HG02840 (cell line): ENCODE results near the gene UBAP1L.

Source experiments
- ATAC-seq: cut with Tn5 transposase; IDR thresholded peaks from one replicate; pipeline ENCODE4 v1.9.1; 2021; ENCODE audit warnings: mild to moderate bottlenecking, moderate library complexity, moderate number of reproducible peaks; ENCODE audit not compliant: unreplicated experiment, low FRiP score

The UBAP1L gene

DNA sequence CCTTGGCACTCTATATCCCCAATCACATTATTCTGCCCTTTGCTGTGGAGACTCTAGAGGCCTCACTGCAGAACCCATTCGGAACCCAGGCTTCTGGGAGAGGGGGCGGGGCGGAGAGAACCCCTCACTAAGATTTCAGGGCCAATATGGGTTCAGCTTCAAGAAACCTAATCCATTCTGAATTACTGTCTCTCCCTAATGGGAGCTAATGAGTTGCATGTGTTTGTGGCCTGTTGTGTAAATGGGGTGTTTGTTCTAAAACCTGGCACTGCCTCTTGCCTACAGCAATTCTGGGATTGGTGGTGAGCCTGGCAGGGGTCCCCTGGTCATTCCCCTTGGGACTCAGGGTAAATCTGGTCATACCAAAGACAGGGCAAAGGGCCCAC, 46.6 kb downstream of the UBAP1L start:
- no peak for ATAC-seq

DNA sequence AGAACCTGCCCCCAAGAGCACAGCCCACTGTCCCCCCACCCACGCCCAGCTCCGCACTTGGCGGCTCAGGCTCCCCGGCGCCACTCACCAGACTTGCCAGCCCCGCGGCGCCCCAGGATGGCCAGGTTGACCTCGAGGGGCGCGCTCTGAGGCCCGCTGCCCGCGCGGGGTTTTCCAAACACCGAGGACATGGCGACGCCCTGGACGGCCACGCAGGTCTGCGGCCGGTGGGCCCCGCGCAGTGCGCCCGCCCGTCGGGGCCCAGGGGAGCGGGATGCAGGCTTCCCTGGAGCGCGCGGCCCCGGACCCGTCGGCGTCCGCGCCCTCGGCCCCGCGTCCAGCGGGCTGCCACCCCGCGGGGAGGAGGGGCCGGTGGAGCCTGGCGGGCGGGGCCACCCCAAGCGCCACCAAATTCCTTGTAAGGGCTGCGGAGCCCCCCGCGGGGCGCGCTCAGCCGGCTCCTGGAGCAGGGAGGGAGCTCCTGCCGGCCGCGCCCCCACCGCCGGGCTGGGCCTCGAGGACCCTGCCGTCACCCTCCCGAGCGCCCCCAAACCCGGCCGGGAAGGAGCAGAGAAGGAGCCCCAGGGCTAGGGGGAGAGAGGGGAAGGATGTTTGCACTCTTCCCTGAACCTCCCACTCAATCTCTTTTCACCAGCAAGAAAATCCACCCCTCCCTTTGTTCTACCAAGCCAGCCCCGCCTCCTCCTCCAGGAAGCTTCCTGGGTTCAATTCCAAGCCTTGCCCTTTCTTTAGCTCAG, 47.2 kb downstream of the UBAP1L start, which contains the start of gene RASL12:
Gene RASL12, minus strand, starts transcription at position 347 of the 758 bp plus-strand sequence. Its CDS starts 156 bp downstream, at position 191.
- ATAC-seq = no peak

DNA sequence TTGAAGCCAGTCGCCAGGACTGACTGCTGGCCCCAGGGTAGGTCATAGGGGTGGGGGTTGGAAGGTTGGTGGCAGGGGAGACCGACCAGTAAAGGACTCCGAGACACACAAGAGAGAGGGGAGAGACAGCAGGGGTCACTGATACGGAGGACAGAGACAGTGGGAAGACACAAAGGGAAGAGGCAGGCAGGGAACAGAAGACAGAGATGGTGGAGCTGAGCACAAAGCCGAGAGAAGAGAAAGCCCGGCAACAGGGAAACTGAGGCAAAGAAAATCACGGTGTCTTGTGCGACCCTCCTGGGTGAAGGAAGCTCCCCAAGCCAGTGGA, 47.7 kb downstream of the UBAP1L start:
- ATAC-seq = no peak

GRCh38 chr15:65066635-65067316, 48.2 kb downstream of the UBAP1L start:
- ATAC-seq = no peak

DNA sequence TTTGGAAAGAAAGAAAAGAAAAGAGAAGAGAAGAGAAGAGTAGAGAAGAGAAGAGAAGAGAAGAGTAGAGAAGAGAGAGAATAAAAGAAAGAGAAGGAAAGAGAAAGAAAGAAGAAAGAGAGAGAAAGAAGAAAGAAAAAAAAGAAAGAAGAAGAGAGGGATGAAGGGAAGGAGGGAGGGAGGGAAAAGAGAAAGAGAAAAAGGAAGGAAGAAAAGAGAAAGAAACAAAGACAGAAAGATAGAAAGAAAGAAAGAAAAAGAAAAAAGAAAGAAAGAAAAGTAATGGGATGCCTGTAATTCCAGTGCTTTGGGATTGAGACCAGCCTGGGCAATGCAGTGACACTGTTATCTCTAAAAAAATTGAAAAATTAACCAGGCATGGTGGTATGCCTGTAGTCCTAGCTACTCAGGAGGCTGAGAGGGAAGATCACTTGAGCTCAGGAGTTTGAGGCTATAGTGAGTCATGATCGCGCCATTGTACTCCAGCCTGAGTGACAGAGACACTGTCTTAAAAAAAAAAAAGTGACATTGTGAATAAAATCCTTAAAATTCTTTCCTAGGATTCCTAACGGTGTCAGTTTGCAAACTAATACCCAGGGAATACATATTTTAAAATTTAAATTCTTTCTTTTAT, 48.9 kb downstream of the UBAP1L start:
- ATAC-seq = no peak

GRCh38 chr15:65062726-65063125, 52.3 kb downstream of the UBAP1L start:
- ATAC-seq = no peak

GRCh38 chr15:65062061-65062460, 52.9 kb downstream of the UBAP1L start:
- no peak for ATAC-seq

- ATAC-seq = no peak
Observed at GRCh38 chr15:65060641-65061397, 54.2 kb downstream of the UBAP1L start.

DNA sequence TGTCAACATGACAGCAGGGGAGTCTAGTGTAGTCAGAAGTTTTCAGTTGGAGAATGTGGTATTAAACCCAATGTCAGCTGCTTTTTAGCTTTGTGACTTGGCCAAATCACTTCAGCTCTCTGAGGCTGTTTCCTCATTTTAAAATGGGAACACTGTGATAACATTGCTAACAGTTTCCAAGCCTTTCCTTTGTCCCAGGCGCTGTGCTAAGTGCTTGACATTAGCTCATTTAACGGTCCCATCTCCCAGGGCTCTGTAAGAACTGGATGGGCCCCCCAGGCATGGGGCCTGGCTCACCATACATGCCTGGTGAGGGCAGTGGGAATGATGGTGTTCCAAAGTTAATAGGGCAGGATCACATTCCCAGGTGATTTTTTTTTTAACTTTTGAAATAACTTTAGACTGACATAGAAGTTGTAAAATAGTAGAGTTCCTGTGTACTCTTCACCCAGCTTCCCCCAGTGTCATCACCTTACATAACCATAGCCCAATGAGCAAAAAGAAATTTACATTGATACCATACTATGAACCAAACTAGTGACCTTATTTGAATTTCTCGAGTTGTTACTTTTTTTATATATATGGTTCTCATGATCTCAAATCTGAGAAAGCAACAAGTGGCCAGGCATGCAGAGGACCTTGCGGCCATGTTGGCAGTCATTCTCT, 54.9 kb downstream of the UBAP1L start:
- no peak for ATAC-seq

DNA sequence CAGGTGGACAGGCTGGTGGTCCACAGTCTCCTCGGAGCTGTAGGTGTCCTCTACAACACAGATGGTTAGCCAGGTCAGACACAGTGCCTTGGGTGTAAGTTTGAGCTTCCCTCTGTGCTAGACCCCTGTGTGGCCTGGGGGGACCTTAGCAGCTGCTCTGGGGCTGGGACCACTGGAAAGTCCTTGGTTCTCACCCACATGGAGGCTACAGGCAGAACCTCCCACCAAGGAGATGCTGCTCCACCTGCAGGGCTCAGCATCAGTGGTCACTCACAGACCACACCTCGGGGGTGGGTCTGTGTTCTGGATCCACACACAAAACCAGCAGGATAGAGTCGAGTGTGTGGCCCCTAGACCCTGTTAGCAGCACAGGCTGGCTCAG, 55.6 kb downstream of the UBAP1L start:
- ATAC-seq = no peak

- ATAC-seq = no peak
Observed at GRCh38 chr15:65058394-65059368, 56.3 kb downstream of the UBAP1L start.

DNA sequence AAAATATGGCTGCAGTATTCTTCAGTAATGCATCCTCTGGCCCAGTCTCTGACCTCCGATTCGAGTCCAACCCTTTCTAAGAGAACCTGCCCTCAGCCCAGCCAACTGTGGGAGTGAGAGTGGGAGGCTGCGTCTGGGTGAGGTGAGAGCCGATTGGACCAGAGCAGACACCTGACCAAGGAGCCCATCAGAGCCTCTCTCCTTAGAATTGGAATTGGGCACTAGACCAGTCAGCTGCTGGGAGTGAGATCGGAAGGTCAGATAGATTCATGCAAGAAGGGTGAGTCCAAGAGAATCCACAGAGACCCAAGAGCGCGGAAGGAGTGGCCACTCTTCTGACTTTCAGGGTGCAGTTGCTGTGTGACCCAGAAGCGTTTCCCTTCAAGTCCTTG, 57.5 kb downstream of the UBAP1L start:
- no peak for ATAC-seq

- no peak for ATAC-seq
Observed at GRCh38 chr15:65056868-65057548, 58.0 kb downstream of the UBAP1L start.

DNA sequence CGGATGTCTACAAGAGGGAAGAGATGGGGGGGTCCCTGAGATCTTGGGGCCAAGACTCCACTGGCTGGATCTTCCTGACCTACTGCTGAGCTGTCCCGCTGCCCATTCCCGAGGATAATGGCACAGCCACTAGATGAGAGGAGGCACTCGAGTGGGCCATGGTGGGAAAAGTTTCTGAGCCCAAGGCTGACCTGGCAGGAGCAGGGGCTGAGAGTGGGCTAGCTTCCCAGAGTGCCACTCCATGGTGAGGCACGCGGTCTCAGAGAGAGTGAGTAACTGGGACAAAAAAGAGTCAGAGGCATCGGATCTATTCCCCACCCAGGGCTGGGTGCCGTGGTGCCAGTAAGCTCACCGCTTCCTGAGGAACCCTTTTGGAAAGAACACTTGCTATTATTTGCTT, 58.9 kb downstream of the UBAP1L start:
- no peak for ATAC-seq

- ATAC-seq = no peak
Observed at GRCh38 chr15:65055201-65055870, 59.7 kb downstream of the UBAP1L start.

GRCh38 chr15:65054333-65055200, 60.4 kb downstream of the UBAP1L start:
- ATAC-seq = no peak

- no peak for ATAC-seq
Observed at GRCh38 chr15:65052956-65053355, 62.0 kb downstream of the UBAP1L start.
